AG04449 (cell line): ENCODE measurements around the gene ZFP36.

ENCODE experiments used
- CTCF ChIA-PET: fragments of 350-600 bp; formaldehyde crosslinking; extraction: SDS; loops from one replicate; lab custom pipeline; 2021; ENCODE audit warnings: antibody characterized with exemption; lab: Yijun Ruan, JAX
- POLR2A ChIA-PET: fragments of 400-600, 350-600 bp; formaldehyde crosslinking; extraction: SDS; loops from one replicate; lab custom pipeline; 2020; ENCODE audit warnings: antibody characterized with exemption, inconsistent platforms; lab: Yijun Ruan, JAX
- DNase-seq: peaks from one replicate; pipeline ENCODE4 v3.0.0-alpha.2; 2010; ENCODE audit warnings: low read depth, low spot score
- H3K4me3 ChIP-seq: 2 replicates; pipeline ENCODE4 v1.5.1; 2011; ENCODE audit warnings: low read depth, mild to moderate bottlenecking, control low read depth, low read length
- TF ChIP-seq, protein P1 (sequence below): IDR thresholded peaks from one replicate; pipeline ENCODE4 v1.5.1; 2011; ENCODE audit warnings: mild to moderate bottlenecking, moderate library complexity, low read length, control low read depth, inconsistent platforms; ENCODE audit not compliant: insufficient read depth; ENCODE audit errors: missing control alignments

ZFP36 gene

DNA sequence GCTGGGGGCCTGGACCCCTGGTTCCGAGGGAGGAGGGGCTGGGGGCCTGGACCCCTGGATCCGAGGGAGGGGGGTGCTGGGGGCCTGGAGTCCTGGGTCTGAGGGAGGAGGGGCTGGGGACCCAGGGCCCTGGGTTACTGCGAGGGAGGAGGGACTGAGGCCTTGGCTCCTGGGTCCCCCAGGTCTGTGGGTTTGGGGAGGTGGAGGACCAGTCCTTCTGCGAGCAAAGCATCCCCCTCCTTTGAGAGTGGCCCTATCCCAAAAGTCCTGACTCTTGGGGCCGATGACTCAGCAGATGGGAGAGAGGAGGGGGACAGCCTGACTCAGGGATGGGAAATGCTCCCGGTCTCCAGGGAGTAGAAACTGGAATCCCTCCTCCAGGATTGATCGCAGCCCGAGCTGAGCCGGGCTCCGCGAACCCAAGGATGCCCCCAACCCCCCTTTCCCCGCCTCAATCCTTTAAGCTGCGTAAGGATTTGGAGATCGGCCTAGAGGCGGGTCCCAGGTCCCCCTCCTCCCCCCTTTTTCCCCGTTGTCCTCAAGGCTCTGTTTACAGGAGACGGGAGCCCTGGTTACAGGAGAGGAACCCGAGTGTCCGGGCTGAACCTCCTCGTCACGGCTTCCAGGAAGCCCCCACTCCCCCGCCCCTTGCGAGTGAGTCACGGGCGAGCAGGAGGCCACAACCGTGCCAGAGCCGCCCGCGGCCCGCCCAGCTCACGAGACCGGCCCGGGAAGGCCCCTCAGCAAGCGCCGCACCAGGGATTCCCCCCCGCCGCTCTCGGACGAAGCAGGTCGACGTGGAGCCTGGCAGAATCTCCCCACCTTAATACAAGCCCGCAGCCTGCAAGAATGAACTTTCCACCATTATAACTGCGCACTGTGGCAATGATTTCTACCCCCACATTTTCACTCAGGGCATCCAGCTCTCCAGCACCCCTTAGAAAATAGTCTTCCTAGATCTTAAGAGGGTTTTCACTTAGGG is 3.0 kb upstream of the ZFP36 start:
- ChIA-PET POLR2A (interaction anchor here (0.7 to 3.2 kb wide), 7 partner anchors 8 to 77 kb away, joined by 3 to 26 read pairs (median 3); partner anchors contain the start of genes MED29, PAF1, PLEKHG2 and RPS16), CTCF (interaction anchor here (1.1 kb wide), 1 partner anchor 8 kb away, joined by 7 read pairs; the partner anchor contains the start of gene PLEKHG2)
- DNase-seq: peak; percentile 98
- peak overlapping the region; percentile 55 for H3K4me3 ChIP-seq
- TF ChIP-seq, protein P1, sequence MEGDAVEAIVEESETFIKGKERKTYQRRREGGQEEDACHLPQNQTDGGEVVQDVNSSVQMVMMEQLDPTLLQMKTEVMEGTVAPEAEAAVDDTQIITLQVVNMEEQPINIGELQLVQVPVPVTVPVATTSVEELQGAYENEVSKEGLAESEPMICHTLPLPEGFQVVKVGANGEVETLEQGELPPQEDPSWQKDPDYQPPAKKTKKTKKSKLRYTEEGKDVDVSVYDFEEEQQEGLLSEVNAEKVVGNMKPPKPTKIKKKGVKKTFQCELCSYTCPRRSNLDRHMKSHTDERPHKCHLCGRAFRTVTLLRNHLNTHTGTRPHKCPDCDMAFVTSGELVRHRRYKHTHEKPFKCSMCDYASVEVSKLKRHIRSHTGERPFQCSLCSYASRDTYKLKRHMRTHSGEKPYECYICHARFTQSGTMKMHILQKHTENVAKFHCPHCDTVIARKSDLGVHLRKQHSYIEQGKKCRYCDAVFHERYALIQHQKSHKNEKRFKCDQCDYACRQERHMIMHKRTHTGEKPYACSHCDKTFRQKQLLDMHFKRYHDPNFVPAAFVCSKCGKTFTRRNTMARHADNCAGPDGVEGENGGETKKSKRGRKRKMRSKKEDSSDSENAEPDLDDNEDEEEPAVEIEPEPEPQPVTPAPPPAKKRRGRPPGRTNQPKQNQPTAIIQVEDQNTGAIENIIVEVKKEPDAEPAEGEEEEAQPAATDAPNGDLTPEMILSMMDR: no peak

DNA sequence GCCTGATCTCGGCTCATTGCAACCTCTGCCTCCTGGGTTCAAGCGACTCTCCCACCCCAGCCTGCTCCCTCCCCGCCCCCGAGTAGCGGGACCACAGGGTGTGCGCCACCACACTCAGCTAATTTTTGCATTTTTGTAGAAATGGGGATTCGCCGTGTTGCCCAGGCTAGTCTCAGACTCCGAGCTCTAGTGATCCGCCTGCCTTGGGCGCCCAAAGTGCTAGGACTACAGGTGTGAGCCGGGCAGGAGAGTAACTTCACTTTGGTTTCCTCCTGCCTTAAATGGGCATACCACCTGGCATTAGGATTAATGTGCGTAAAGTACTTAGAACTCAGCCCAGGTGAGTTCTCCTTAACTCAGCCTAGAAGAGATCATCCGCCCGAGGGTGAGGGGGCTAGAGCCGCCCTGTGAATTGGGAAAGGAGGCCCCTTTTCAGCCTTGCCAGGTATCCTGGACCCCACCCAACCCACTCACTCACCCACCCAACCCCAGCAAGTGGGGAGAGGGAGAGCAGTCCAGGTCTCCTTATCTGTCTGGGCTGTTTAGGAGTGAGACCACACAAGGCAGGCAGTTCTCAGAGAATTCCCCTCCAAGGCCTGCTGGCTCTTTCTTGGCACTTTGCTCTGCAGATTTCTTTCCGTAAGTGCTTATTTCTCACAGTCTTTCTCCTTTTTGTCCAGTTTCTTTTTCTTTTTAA is 1.2 kb upstream of the ZFP36 start:
- ChIA-PET CTCF (interaction anchor here (2.4 to 4.3 kb wide), 2 partner anchors 8 to 127 kb away, joined by 7 to 49 read pairs; partner anchors contain the start of gene EID2B), POLR2A (interaction anchor here (1.9 to 3.2 kb wide), 2 partner anchors 23 to 30 kb away, joined by 6 to 26 read pairs; partner anchors contain the start of gene RPS16)
- TF ChIP-seq, protein P1: no peak
- no peak overlapping the region for H3K4me3 ChIP-seq
- no peak for DNase-seq

- DNase-seq: no peak
- ChIA-PET POLR2A (interaction anchor here (0.6 to 3.2 kb wide), 7 partner anchors 8 to 64 kb away, joined by 3 to 26 read pairs (median 6); partner anchors contain the start of genes MED29, PAF1, RPS16 and SAMD4B), CTCF (interaction anchor here (2.4 to 4.3 kb wide), 2 partner anchors 9 to 127 kb away, joined by 7 to 49 read pairs; partner anchors contain the start of gene EID2B)
- TF ChIP-seq, protein P1: no peak
- peak overlapping the region; percentile 56 for H3K4me3 ChIP-seq
These were observed 540 bp upstream of the ZFP36 start for GRCh38 chr19:39405958-39406655.

GRCh38 chr19:39407410-39407659 is 688 bp downstream of the ZFP36 start:
- POLR2A ChIA-PET: interaction anchor here (0.6 to 3.1 kb wide), 5 partner anchors 9 to 28 kb away, joined by 3 to 24 read pairs (median 6); partner anchors contain the start of genes MED29, PAF1 and RPS16
- no peak for DNase-seq
- peak overlapping the region; percentile 83 for H3K4me3 ChIP-seq
- TF ChIP-seq, protein P1: no peak
- CTCF ChIA-PET: interaction anchor here (0.8 to 4.3 kb wide), 3 partner anchors 10 to 34 kb away, joined by 3 to 49 read pairs (median 4); no protein-coding TSS in a partner anchor

GRCh38 chr19:39407660-39408391 is 1.2 kb downstream of the ZFP36 start:
- DNase-seq: no peak
- TF ChIP-seq, protein P1: no peak
- H3K4me3 ChIP-seq: peak overlapping the region; percentile 83
- POLR2A ChIA-PET: interaction anchor here (0.6 to 3.1 kb wide), 6 partner anchors 10 to 112 kb away, joined by 3 to 24 read pairs (median 4); partner anchors contain the start of gene RPS16
- CTCF ChIA-PET: interaction anchor here (0.8 to 4.3 kb wide), 3 partner anchors 11 to 33 kb away, joined by 3 to 49 read pairs (median 4); no protein-coding TSS in a partner anchor
